RKO (cell line): Measurements from ENCODE around the gene ACTL8.

Experiments
- DNase-seq: peaks from one replicate; pipeline ENCODE4 v3.0.0-alpha.2; 2016; ENCODE audit warnings: low spot score

Gene ACTL8

DNA sequence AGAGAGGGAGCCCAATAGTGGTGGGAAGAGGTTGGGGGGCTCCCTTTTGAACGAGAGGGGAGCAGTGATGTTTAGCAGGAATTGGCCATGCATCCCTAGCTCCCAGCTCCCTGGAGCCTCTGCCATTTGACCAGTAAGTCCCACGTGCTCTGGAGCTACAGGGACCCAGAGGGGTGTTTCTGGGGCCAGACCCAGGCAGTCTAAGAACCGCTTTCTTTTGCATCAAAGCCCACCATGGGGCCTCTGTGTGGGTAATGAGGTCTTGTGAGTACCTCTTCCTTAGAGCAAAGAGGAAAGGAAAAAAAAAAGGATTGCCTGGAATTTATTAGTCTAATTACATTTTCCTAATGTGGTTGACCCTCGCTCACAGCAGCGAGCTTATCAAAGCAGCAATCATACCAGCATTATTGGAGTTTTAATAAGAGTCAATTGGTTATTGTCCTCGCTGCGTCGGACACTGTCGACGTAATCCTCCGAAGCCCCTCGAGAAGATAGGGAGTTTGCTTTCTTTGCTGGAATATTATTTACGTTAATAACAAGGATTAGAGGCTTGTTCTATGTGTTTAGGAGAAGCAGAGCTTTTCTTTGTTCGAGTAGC lies 17.6 kb downstream of the ACTL8 start:
- DNase-seq: no peak

GRCh38 chr1:17773591-17774326 lies 18.6 kb downstream of the ACTL8 start:
- no peak for DNase-seq

GRCh38 chr1:17774452-17774851 lies 19.3 kb downstream of the ACTL8 start:
- DNase-seq: no peak

GRCh38 chr1:17775796-17776195 lies 20.7 kb downstream of the ACTL8 start:
- DNase-seq: no peak

DNA sequence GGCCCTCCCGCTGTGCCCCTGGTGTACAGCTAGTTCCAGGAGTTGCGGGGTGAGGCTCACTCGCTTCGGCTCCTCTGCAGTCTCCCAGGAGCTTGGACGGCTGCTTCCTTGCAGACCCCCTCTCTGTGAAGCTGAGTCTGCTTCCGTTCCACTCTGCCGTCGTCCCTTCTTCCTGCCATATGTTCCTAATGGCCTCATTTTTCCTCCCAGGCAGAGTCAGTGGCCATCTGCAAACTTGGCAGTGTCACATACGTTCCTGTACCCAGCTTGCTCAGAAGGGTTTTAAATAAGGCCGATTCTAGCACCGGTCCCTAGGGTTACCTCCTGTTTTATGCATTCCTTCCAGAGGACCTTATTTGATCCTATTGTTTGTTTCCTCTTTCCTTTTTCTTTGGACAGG lies 21.3 kb downstream of the ACTL8 start:
- no peak for DNase-seq

DNA sequence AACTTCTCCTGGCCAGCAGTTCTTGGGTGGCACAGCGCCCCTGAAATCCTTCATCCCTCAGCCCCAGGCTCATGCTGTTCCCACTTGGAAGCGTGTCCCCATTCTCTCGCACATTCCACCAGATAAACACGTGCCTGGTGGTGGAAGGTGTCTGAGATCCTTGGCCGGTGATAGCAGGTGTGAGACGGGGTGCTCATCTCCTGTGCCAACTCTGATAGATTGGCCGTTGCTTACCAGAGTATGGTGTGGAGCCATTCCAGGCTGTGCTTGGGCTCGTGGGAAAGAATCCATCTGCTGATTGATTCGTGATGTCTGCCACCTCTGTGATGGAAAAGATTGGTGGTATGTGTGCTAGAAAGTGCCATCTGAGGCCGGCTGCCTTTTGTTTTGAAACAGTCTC lies 22.2 kb downstream of the ACTL8 start:
- DNase-seq: no peak

GRCh38 chr1:17777818-17778217 lies 22.7 kb downstream of the ACTL8 start:
- no peak for DNase-seq

DNA sequence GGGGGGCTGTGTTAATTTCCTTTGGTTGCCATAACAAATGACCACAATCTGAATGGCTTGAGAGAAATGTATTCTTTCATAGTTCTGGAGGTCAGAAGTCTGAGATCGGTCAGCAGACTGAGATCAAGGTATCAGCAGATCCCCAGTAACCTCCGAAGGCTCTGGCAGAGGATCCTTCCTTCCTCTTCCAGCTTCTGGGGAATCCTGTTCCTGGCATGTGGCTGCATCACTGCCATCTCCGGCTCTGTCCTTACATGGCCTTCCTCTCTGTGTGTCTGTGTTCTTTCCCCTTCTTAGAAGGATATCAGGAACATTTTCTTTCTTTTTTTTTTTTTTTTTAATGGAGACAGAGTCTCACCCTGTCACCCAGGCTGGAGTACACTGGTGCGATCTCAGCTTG lies 25.8 kb downstream of the ACTL8 start:
- no peak for DNase-seq

DNA sequence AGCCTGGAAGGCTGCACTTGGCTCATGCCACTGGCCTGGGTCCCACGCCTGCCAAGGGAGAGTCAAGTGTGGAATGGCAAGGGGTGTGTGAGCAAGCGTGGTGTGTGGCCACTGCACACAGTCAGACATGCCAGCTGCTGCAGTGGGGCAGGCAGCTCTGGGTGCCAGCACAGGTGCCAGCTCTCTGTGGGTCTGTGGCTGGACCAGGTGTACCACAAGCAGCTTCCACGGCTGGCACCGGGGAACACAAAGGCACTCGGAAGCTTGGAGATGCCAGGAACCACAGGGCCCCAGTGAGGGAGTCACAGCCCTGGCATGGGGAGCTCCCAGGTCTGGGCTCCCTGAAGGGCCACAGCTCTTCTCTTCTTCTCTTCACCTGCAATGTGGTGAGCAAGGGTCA lies 34.8 kb downstream of the ACTL8 start:
- no peak for DNase-seq

DNA sequence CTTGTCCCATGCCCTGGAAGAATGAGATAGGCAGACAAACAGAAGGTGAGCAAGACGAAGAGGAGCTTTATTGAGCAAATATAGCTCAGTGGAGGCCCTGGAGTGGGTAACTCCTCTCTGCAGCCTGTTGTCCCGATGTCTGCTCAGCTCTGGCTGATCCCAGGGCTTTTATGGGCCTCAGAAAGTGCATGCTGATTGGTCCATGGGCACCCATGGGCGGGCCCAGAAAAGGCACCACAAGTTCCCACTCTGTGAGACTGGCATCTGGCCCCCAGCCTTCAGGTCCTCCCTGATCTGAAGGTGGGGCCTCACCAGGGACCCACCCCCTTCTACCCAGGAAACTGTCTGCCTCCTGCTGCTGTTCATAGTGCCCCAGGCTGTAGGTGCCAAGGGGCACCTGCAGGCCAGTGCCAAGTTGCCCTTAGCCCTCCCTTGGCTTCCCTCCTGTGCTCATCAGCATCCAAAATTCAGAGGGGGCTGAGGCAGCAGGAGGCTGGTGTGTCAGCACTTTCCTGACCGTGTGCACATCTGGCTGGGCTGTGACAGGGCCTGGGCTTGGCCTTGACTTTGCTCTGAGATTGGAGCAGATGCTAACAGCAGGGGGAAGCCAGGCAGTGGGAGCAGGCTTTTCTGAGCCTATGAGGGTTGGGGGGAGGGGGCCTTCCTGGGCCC lies 35.4 kb downstream of the ACTL8 start:
- no peak for DNase-seq

- DNase-seq: no peak
Measured at GRCh38 chr1:17791055-17791390, 35.9 kb downstream of the ACTL8 start.

GRCh38 chr1:17791480-17791879 lies 36.3 kb downstream of the ACTL8 start:
- no peak for DNase-seq

GRCh38 chr1:17792421-17792820 lies 37.3 kb downstream of the ACTL8 start:
- no peak for DNase-seq

DNA sequence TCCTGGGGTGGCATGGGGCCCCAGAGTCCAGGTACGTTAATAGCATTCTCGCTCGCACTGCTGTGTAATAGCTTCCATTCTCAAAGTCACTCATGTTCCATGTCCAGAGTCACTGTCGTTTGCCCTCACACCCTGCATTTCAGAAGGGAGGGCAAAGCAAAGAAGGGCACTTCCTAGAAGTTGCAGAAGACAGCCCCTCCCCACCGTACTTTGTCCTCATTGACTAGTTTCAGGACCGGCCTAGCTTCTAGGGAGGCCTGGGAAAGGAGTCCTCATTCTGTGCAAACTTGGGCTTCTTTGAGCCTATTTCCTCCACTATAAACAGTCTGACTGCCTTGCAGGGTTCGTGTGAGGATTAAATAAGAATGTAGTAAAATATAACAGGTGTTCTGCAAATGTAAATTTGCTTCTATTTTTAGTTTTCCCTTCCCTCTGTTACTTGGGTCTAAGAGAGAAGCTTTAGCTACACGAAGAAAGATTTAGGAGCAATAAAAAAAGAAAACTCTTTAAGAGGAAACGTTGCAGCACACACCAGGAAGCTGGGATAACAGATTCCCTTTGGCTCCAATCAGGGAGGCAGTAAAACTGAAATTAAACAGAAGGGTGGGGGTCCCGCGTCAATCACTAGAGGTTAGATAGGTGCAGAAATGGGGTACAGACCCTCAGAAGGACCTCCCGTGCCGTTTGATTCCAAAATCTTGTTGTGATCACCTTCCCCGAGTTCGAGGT lies 40.1 kb downstream of the ACTL8 start:
- DNase-seq: no peak

- no peak for DNase-seq
Measured at GRCh38 chr1:17795836-17796645, 40.9 kb downstream of the ACTL8 start.

- DNase-seq: no peak
Measured at GRCh38 chr1:17797478-17797877, 42.3 kb downstream of the ACTL8 start.

- DNase-seq: no peak
Measured at GRCh38 chr1:17798011-17798410, 42.9 kb downstream of the ACTL8 start.

DNA sequence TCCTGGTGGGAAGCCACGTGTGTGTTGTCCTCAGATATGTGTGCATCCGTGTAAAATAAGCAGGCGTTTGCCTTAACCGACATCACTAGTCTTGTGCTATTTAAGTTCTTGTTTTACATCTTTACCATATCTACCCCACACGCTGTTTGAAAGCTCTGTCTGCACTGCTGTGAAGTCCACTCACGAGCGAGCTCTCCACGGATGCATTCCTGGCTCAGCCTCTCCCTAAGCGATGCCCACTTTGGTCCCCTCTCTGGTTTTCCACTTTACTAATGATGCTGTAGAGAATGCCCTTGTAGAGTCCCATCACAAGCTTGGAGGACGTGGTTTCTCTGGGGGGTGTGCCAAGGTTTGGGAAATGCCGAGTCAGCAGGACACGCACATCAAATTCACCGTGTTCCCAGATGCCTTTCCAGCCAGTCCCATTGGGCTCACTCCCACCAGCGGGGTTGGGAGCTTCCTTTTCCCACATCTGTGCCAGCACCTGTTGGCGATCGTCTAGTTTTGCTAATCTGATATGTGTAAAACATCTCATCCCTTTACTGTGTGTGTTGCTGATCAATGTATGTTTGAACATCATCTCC lies 43.8 kb downstream of the ACTL8 start:
- DNase-seq: no peak

DNA sequence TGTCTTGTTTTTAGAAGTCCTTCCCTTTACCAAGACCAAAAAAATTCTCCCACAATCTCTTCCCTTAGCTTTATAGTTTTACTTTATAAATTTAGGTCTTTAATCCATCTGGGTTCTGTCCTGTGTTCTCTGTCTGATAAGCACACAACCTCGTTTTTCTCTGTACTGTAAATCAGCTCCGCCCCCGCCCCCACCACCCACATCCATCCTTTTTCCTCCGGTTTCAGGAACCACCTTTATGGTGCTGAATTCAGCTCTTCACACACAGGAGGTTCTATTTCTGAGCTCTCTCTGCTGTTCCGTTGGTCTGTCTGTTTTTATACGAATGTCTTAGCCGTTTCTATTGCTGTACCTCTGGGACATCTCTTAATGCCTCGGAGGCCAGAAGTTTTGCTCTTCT lies 44.5 kb downstream of the ACTL8 start:
- DNase-seq: no peak

DNA sequence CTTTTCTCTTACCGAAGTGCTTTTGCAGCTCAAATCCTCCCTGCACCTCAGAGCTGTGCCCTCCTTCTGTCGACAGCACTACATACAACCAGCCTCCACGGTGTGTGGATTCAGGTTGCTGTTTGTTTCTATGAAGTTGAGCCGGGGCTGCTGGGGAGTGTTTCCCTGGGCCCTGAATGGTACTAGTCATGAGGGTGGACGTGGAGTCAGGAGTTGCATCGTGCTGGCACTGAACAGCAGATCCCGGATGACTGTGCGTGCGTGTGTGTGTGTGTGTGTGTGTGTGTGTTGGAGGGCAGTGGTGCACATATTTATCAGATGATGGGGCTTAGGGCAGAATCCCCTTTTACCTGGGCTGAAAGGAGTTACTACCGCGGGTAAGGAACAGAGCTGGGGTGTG lies 47.0 kb downstream of the ACTL8 start:
- no peak for DNase-seq

- no peak for DNase-seq
Measured at GRCh38 chr1:17802945-17803344, 47.8 kb downstream of the ACTL8 start.
